HepG2 (cell line): ENCODE measurements around the gene WWP2. TPM values are rescaled to one million over a fixed set of nuclear protein-coding genes. Genes with fewer than 3 reads are reported as not detected.

Experiments used
- BORCS8-MEF2B ChIP-seq: sonication (generic); formaldehyde crosslinking; IDR thresholded peaks from 2 replicates; pipeline ENCODE4 v1.8.0; 2022; ENCODE audit warnings: mild to moderate bottlenecking, missing genetic modification reagents
- DDIT3 ChIP-seq: sonication (generic); formaldehyde crosslinking; IDR thresholded peaks from 2 replicates; pipeline ENCODE4 v1.4.0; 2020; ENCODE audit warnings: mild to moderate bottlenecking, missing genetic modification reagents
- DRAP1 ChIP-seq: IDR thresholded peaks from 2 replicates; pipeline ENCODE4 v1.6.1; 2016; ENCODE audit warnings: missing genetic modification reagents, missing compliant biosample characterization
- GATAD2A ChIP-seq: IDR thresholded peaks from 2 replicates; pipeline ENCODE4 v1.6.1; 2016
- HNF1A ChIP-seq, 2 experiments: sonication (generic) in 1 of 2; formaldehyde crosslinking in 1 of 2; IDR thresholded peaks; 2 replicates each; pipeline versions ENCODE4 v1.4.0 to v1.6.1; 2016 to 2020; ENCODE audit warnings: borderline replicate concordance in 1 of 2, low read depth in 1 of 2, mild to moderate bottlenecking in 1 of 2, missing genetic modification reagents in 1 of 2
- HNRNPLL ChIP-seq: fragments of 200-400 bp; formaldehyde crosslinking; IDR thresholded peaks from 2 replicates; pipeline ENCODE4 v1.6.1; 2017; ENCODE audit warnings: mild to moderate bottlenecking, low read depth, low read length; ENCODE audit not compliant: poor library complexity, severe bottlenecking
- JUNB ChIP-seq: sonication (generic); formaldehyde crosslinking; IDR thresholded peaks from 2 replicates; pipeline ENCODE4 v1.8.0; 2022; ENCODE audit warnings: missing genetic modification reagents, mild to moderate bottlenecking, borderline replicate concordance
- KMT2B ChIP-seq: IDR thresholded peaks from 2 replicates; pipeline ENCODE4 v1.6.1; 2016; ENCODE audit warnings: missing genetic modification reagents, missing compliant biosample characterization
- MNT ChIP-seq: fragments of 450-650 bp; IDR thresholded peaks from 2 replicates; pipeline ENCODE4 v1.6.1; 2016
- MZF1 ChIP-seq: sonication (generic); formaldehyde crosslinking; IDR thresholded peaks from 2 replicates; pipeline ENCODE4 v1.8.1; 2023; ENCODE audit warnings: mild to moderate bottlenecking, missing genetic modification reagents, borderline replicate concordance
- NCOR1 ChIP-seq: fragments of 200-600 bp; sonication (generic); IDR thresholded peaks from 2 replicates; pipeline ENCODE4 v1.7.0; 2017; ENCODE audit warnings: antibody characterized with exemption, low read length, borderline replicate concordance
- NFE2L1 ChIP-seq: sonication (generic); formaldehyde crosslinking; IDR thresholded peaks from 2 replicates; pipeline ENCODE4 v1.4.0; 2020; ENCODE audit warnings: missing genetic modification reagents, mild to moderate bottlenecking, borderline replicate concordance
- PAXIP1 ChIP-seq: sonication (generic); formaldehyde crosslinking; conservative IDR thresholded peaks from 2 replicates; pipeline ENCODE4 v1.4.0; 2020; ENCODE audit warnings: mild to moderate bottlenecking, missing genetic modification reagents, moderate library complexity
- SNAI1 ChIP-seq: sonication (generic); formaldehyde crosslinking; IDR thresholded peaks from 2 replicates; pipeline ENCODE4 v1.5.0; 2020; ENCODE audit warnings: mild to moderate bottlenecking, missing genetic modification reagents, borderline replicate concordance
- ZC3H13 ChIP-seq: sonication (generic); formaldehyde crosslinking; IDR thresholded peaks from 2 replicates; pipeline ENCODE4 v1.8.1; 2023; ENCODE audit warnings: mild to moderate bottlenecking, missing genetic modification reagents, moderate library complexity
- ZNF136 ChIP-seq: sonication (generic); formaldehyde crosslinking; IDR thresholded peaks from 2 replicates; pipeline ENCODE4 v1.8.1; 2022; ENCODE audit warnings: low read depth, mild to moderate bottlenecking, moderate library complexity, missing genetic modification reagents
- ZNF274 ChIP-seq: sonication (generic); formaldehyde crosslinking; IDR thresholded peaks from 2 replicates; pipeline ENCODE4 v1.5.1; 2020; ENCODE audit warnings: mild to moderate bottlenecking, missing genetic modification reagents
- ZNF547 ChIP-seq: sonication (generic); formaldehyde crosslinking; IDR thresholded peaks from 2 replicates; pipeline ENCODE4 v1.5.1; 2020; ENCODE audit warnings: mild to moderate bottlenecking, missing genetic modification reagents
- ZNF781 ChIP-seq: sonication (generic); formaldehyde crosslinking; IDR thresholded peaks from 2 replicates; pipeline ENCODE4 v1.5.1; 2020; ENCODE audit warnings: borderline replicate concordance, mild to moderate bottlenecking, missing genetic modification reagents; ENCODE audit errors: not compliant biosample characterization
- ZSCAN31 ChIP-seq: sonication (generic); formaldehyde crosslinking; IDR thresholded peaks from 2 replicates; pipeline ENCODE4 v1.5.0; 2020; ENCODE audit warnings: low read depth, mild to moderate bottlenecking, missing genetic modification reagents
- polyA plus RNA-seq, 8 experiments: library from polyadenylated mRNA; depleted of rRNA in 3 of 8; stranded (reverse) in 7 of 8; unstranded in 1 of 8; fragments of >200 nt; fragmentation: Illumina TruSeq in 4 of 8; extraction: Trizol in 4 of 8; gene quantifications; 2 replicates each; pipeline versions ENCODE4 v1.2.1 to v1.2.3, GENCODE V29; 2011 to 2016; ENCODE audit warnings: low read depth in 4 of 8, missing spikeins in 1 of 8, mixed read lengths in 1 of 8; ENCODE audit not compliant: insufficient read depth in 1 of 8
- total RNA-seq, 5 experiments: library from RNA; depleted of rRNA; stranded (reverse); fragments of >200 nt; fragmentation: Illumina TruSeq; extraction: Trizol; gene quantifications; 2 replicates each; pipeline ENCODE4 v1.2.3, GENCODE V29; 2016; ENCODE audit warnings: low read depth in 1 of 5

The WWP2 gene
- total and polyA plus RNA-seq, 2 of the 13 experiments (the other 11 are each of a cell fraction or from before 2014, with no cell fraction given): 11.4 to 28.2 TPM

- TF ChIP-seq HNRNPLL (no peak), MNT (no peak), NCOR1 (no peak; the same call in 1 of the 2 replicates), ZC3H13 (CRISPR knock-in tag) (no peak), DDIT3 (CRISPR knock-in tag) (no peak), KMT2B (CRISPR knock-in tag) (no peak), ZNF547 (CRISPR knock-in tag) (no peak), ZNF781 (CRISPR knock-in tag) (no peak), ZNF274 (CRISPR knock-in tag) (no peak), ZNF136 (no peak), HNF1A (IDR thresholded peaks at IDR 0.05; ENCODE audit: low read depth) (peak; percentile 83), HNF1A (CRISPR knock-in tag; IDR thresholded peaks at IDR 0.05; ENCODE audit: borderline replicate concordance) (peak; percentile 88), PAXIP1 (CRISPR knock-in tag) (peak; percentile 69), DRAP1 (CRISPR knock-in tag) (peak; percentile 76), SNAI1 (CRISPR knock-in tag) (no peak), NFE2L1 (CRISPR knock-in tag) (no peak), GATAD2A (CRISPR knock-in tag) (peak; percentile 71), ZSCAN31 (CRISPR knock-in tag) (no peak), JUNB (CRISPR knock-in tag) (no peak), MZF1 (no peak), BORCS8-MEF2B (CRISPR knock-in tag) (no peak)
Measured at GRCh38 chr16:69839240-69839688, 77.1 kb downstream of the WWP2 start (continued).
